ENCODE measurements around the gene WSB1.
"Not testable (repeated sequence)": the region's sequence is repeated elsewhere in the genome, so short reads cannot be mapped to it uniquely, and the experiment has no call there.

WSB1 gene, protein sequence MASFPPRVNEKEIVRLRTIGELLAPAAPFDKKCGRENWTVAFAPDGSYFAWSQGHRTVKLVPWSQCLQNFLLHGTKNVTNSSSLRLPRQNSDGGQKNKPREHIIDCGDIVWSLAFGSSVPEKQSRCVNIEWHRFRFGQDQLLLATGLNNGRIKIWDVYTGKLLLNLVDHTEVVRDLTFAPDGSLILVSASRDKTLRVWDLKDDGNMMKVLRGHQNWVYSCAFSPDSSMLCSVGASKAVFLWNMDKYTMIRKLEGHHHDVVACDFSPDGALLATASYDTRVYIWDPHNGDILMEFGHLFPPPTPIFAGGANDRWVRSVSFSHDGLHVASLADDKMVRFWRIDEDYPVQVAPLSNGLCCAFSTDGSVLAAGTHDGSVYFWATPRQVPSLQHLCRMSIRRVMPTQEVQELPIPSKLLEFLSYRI

GRCh38 chr17:27293898-27294688, at the start of gene WSB1:
Gene WSB1, plus strand, starts transcription at chr17:27294114. Its CDS starts 282 bp downstream, at chr17:27294396.
- DNase-seq (ENCODE audit: low read depth in 2 of 2), result peak; percentile 81 to 83

DNA sequence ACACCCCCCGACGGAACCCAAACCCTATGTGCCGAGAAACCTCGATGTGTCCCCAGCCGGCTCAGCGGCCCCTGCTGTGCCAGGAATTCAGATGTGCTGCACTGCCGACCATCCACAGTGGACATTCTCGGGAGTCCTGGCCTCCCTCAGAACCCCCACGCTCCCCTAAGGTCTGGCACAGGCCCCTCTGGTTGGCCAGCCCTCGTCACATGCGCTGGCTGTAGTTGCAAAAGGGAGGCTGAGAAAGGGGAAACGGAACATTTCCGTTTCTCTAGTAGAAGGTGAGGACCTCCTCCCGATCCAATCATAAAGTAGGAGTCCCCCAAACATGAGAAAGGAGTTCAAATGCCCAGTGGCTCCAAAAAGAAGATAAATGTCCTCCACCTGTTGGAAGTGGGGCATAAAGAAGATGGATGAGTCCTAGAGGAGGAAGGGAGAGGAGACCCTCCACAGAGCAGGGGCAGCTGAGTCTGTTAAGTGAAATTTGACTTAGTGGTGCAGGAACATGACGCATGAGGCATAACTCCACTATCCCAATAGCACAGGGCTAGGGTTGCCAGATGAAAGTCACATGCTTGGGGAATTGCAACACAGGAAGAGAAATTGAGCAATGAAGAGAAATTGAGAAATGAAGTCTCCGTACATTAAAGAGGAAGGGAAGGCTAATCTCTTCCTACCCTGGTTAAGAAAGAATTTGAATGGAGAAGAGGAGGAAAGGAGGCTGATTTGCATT, 49.3 kb upstream of the WSB1 start:
- DNase-seq (ENCODE audit: low read depth in 2 of 2), result no peak

DNA sequence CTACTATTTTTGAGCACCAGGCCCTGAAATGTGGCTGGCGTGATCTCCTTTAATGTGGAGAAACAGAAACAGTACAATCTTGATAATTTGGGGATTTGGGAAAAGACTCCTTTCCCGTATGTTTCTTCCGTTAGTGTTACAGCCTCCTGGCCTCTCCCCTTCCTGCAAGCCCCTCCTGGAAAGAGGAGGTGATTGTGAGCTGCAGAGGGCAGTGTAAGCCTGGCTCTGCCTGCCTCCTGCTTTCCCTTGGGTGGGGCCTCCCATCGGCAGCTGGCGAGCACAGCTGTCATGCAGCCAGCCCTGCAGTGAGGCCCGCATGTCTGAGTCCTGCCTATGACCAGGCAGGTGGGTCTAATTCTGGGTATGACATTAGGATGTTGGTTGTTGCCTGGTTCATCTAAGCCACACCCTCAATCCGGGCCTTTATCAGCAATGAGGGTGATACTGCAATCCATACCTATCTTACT, 48.7 kb upstream of the WSB1 start:
- DNase-seq (ENCODE audit: low read depth in 2 of 2), result peak in 1 of 2 donors; percentile 11

DNA sequence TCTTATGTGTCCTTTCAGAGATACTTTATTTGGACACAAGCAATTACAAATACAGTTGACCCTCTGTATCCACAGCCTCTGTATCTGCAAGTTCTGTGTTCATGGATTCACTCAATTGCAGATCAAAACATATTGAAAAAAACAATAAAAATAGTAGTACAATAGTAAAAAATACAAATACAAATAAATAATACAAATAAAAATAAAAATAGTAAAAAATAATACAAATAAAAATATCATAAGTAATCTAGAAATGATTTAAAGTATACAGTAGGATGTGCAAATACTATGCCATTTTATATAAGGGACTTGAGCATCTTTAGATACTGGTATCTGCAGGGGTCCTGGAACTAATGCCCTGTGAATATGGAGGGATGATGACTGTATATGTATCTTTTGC, 47.4 kb upstream of the WSB1 start:
- DNase-seq (ENCODE audit: low read depth in 2 of 2), result no peak

DNA sequence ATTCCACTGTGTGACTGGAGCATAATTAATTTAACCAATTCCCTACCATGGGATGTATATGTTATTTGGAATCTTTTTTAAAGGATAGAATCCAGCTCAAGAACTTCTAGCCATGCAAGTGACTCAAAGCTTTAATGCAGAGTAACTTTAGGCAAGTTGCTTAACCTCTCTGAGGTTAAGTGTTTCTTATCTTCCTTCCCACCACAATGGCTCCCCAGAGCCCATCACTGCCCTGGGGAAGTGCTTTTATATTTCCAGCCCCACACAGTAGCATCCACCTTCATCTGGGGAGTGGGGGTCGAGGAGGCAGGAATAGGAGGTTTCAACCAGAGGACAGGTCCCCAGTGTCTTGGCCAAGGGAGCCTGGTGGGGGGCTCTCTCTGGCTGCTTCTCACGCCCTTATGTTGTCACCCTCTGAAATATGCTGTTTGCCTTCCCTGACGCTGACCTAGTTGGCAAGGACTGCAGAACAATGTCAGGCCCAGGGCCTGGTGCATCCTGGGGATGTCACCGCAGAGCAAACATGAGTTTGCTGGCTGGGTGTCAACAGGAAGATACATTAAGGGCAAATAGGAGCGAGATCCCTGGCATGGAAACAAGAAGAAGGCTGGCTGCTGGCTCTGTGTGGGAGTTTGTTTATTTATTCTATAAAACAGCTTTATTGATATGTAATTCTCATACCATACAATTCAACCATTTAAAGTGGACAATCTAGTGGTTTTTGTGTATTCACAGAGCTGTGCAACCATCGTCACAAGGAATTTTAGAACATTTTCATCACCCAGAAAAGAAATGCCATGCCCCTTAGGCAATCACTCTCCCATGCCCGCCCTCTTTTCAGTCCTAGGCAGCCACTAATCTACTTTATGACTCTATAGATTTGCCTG, 46.6 kb upstream of the WSB1 start:
- DNase-seq (ENCODE audit: low read depth in 2 of 2), result no peak

DNA sequence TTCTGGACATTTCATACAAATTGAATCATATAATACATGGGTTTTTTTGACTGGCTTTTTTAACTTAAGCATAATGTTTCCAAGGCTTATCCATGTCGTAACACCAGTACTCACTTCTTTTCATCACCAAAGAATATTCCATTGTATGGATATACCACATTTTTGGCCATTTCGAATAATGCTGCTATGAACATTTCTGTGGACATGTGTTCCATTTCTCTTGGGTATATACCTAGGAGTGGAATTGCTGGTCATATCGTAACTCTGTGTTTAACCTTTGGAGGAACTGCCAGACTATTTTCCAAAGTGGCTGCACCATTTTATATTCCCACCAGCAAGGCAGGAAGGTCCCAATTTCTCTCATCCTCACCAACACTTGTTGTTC, 46.0 kb upstream of the WSB1 start:
- DNase-seq (ENCODE audit: low read depth in 2 of 2), result no peak

DNA sequence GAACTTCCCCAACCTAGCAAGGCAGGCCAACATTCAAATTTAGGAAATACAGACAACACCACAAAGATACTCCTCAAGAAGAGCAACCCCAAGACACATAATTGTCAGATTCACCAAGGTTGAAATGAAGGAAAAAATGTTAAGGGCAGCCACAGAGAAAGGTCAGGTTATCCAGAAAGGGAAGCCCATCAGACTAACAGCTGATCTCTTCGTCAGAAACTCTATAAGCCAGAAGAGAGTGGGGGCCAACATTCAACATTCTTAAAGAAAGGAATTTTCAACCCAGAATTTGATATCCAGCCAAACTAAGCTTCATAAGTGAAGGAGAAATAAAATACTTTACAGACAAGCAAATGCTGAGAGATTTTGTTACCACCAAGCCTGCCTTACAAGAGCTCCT, 43.1 kb upstream of the WSB1 start:
- not testable (repeated sequence) for DNase-seq (ENCODE audit: low read depth in 2 of 2)

DNA sequence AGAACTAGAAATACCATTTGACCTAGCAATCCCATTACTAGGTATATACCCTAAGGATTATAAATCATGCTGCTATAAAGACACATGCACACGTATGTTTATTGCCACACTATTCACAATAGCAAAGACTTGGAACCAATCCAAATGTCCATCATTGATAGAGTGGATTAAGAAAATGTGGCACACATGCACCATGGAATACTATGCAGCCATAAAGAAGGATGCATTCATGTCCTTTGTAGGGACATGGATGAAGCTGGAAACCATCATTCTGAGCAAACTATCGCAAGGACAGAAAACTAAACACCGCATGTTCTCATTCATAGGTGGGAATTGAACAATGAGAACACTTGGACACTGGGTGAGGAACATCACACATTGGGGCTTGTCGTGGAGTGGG, 39.1 kb upstream of the WSB1 start:
- not testable (repeated sequence) for DNase-seq (ENCODE audit: low read depth in 2 of 2)

DNA sequence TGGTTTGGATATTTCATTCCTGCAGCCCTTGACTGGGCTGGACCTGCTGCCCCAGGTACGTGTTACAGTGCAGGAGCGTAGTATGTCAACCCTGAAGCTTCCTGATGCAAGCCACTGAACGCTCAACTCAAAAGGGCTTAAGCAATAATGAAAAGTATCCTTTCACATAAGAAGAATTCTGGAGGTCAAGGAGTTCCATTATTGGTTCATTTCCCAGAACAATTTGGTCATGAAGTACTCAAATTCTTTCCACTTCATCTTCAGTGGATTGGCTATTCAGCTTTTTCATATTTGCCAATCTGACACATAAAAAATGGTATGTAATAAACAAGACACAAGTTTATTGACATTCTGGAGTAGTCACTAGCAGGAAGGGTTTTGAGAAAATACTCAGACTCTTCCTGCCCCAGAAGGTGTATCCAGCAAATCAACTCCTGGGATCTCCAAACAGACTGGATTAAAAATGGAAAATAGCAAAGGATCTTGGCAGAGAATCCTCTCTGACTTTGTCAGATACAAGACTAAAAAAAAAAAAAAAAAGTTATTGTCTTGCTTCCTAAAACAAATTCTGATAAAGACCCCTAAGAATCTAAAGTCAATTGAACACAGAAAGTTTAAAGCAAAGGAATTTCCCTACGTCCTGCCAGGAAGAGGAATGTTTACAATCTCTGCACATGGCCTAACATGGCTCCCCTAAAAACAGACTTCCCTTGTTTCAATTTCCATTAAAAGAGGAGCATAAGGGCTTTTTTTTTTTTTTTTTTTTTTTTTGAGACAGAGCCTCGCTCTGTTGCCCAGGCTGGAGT, 37.5 kb upstream of the WSB1 start:
- DNase-seq (ENCODE audit: low read depth in 2 of 2), result no peak

GRCh38 chr17:27257031-27257357, 36.9 kb upstream of the WSB1 start:
- DNase-seq (ENCODE audit: low read depth in 2 of 2), result no peak

DNA sequence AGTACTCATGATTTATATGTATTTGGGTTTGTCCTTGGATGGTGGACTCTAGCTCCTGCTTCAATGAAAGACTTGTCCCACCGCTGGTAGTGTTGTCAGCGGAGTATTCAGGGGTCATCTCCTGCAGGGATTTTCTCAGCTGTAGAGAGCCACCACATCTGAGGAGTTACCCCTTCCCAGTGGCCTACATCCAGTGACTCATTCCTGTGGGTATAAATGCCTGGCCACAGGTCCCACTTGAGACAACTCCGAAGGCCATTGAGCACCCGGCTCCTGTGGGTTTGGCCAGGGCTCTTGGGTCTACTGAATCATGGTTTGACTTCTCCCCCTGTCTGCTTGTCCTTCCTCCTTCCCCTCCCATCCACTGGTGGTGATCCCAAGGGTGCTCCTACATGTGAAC, 34.6 kb upstream of the WSB1 start:
- DNase-seq (ENCODE audit: low read depth in 2 of 2), result no peak

- DNase-seq (ENCODE audit: low read depth in 2 of 2), result no peak
Measured at GRCh38 chr17:27263386-27263785, 30.5 kb upstream of the WSB1 start.

- DNase-seq (ENCODE audit: low read depth in 2 of 2), result no peak
Measured at GRCh38 chr17:27264068-27264812, 29.7 kb upstream of the WSB1 start.

- DNase-seq (ENCODE audit: low read depth in 2 of 2), result no peak
Measured at GRCh38 chr17:27265333-27265732, 28.6 kb upstream of the WSB1 start.

GRCh38 chr17:27266228-27266627, 27.7 kb upstream of the WSB1 start:
- no peak for DNase-seq (ENCODE audit: low read depth in 2 of 2)

DNA sequence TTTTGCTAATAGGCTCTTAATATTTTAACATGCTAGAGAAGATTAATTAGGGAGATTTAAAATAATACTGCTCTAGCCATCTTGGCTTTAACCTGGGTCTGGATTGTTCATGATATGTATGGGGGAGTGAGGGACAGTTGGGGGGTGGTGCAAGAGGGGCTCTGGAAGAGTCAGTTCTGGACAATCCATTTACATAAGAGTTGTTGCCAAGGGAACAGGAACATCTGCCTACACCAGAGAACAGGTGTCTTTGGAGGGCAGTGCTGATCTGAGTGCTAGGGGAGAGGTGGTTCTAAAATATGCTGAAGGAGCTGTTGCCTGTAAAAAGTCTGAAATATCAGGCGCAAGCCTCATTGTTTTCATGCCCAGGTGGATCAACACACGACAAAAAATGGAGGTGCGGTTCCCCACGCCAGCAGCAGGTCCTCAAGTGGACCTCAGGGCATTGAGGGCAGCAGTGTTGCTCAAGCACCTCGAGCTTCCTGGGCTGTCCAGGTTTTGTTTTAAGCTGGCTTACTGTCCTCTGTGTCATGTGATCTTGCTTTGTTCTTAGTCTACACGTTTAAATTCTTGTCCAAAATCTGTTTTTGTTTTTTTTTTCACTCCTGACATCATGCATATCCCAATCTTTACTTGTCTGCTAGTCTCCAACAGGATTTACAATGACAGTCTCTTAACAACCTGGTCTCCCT, 25.4 kb upstream of the WSB1 start:
- no peak for DNase-seq (ENCODE audit: low read depth in 2 of 2)

- no peak for DNase-seq (ENCODE audit: low read depth in 2 of 2)
Measured at GRCh38 chr17:27269201-27269600, 24.7 kb upstream of the WSB1 start.

GRCh38 chr17:27269974-27270373, 23.9 kb upstream of the WSB1 start:
- no peak for DNase-seq (ENCODE audit: low read depth in 2 of 2)

- DNase-seq (ENCODE audit: low read depth in 2 of 2), result no peak
Measured at GRCh38 chr17:27276653-27277156, 17.2 kb upstream of the WSB1 start.

Data from activated CD8-positive, alpha-beta memory T cell treated with anti-CD3 and anti-CD28 coated beads for 4 hours (primary cell).